Smooth muscle cell (in vitro differentiated cells): ENCODE measurements around the gene SMARCD3. TPM values are rescaled to one million over a fixed set of nuclear protein-coding genes. Genes with fewer than 3 reads are reported as not detected.

Experiments
- DNase-seq: peaks from one replicate; lab custom pipeline; 2025; ENCODE audit not compliant: unreplicated experiment; lab: John Stamatoyannopoulos, UW
- H2AFZ ChIP-seq: fragments of 200-600 bp; sonication (generic); 2 replicates; pipeline ENCODE4 v1.6.0; 2016; ENCODE audit warnings: antibody characterized with exemption, low read depth, mild to moderate bottlenecking
- H3F3A ChIP-seq: fragments of 200-600 bp; sonication (generic); 2 replicates; pipeline ENCODE4 v1.6.0; 2017; ENCODE audit warnings: antibody characterized with exemption, low read depth
- H3K27ac ChIP-seq: fragments of 200-600 bp; sonication (generic); 2 replicates; pipeline ENCODE4 v1.5.1; 2016; ENCODE audit warnings: low read depth, mild to moderate bottlenecking
- H3K27me3 ChIP-seq: fragments of 200-600 bp; sonication (generic); 2 replicates; pipeline ENCODE4 v1.6.1; 2016; ENCODE audit warnings: low read depth, mild to moderate bottlenecking
- H3K36me3 ChIP-seq: fragments of 200-600 bp; sonication (generic); 2 replicates; pipeline ENCODE4 v1.5.1; 2016; ENCODE audit warnings: low read depth
- H3K4me1 ChIP-seq: fragments of 200-600 bp; sonication (generic); 2 replicates; pipeline ENCODE4 v1.5.1; 2016; ENCODE audit warnings: low read depth
- H3K4me2 ChIP-seq: fragments of 200-600 bp; sonication (generic); 2 replicates; pipeline ENCODE4 v1.6.0; 2016; ENCODE audit warnings: mild to moderate bottlenecking
- H3K4me3 ChIP-seq: fragments of 200-600 bp; sonication (generic); 2 replicates; pipeline ENCODE4 v1.5.1; 2016; ENCODE audit warnings: mild to moderate bottlenecking
- H3K79me2 ChIP-seq: fragments of 200-600 bp; sonication (generic); 2 replicates; pipeline ENCODE4 v1.6.0; 2016; ENCODE audit warnings: low read depth, mild to moderate bottlenecking
- H3K9ac ChIP-seq: fragments of 200-600 bp; sonication (generic); 2 replicates; pipeline ENCODE4 v1.6.0; 2016; ENCODE audit warnings: low read depth
- H3K9me3 ChIP-seq: fragments of 200-600 bp; sonication (generic); replicated peaks from 2 replicates; pipeline ENCODE4 v1.5.1; 2016; ENCODE audit warnings: low read depth
- H4K20me1 ChIP-seq: fragments of 200-600 bp; sonication (generic); 2 replicates; pipeline ENCODE4 v1.6.0; 2016; ENCODE audit warnings: low read depth
- CTCF ChIP-seq: fragments of 200-600 bp; sonication (generic); IDR thresholded peaks from 2 replicates; pipeline ENCODE4 v1.5.1; 2017; ENCODE audit warnings: borderline replicate concordance, mild to moderate bottlenecking, antibody characterized with exemption; ENCODE audit not compliant: insufficient read depth, poor library complexity, severe bottlenecking
- WGBS: methylation state at CpG from one replicate; pipeline ENCODE4 v1.1.7; 2016; ENCODE audit warnings: low lambda C conversion rate; 5-methylcytosine and 5-hydroxymethylcytosine counted together
- polyA plus RNA-seq: library from polyadenylated mRNA; unstranded; fragments of >200 nt; fragmentation: Nextera tagmentation; extraction: Ambion mirVana; gene quantifications from 2 replicates; pipeline ENCODE4 v1.2.1, GENCODE V29; 2016
- total RNA-seq: library from RNA; depleted of rRNA; stranded (reverse); fragments of >200 nt; gene quantifications from 2 replicates; pipeline ENCODE4 v1.2.3, GENCODE V29; 2014

Gene SMARCD3
- total and polyA plus RNA-seq, 2 experiments from 2014 or later: 44.4 to 58.1 TPM

- H3K4me1 ChIP-seq: peaks cover 16% of the 10 kb centered on the region
- H3K27me3 ChIP-seq: no peaks in the 10 kb centered on the region
- peaks cover 25% of the 10 kb centered on the region for H3K79me2 ChIP-seq
- no peaks in the 10 kb centered on the region for H3K9me3 ChIP-seq
- WGBS: 79% methylated on average over 4 of the region's 4 CpGs
- H2AFZ ChIP-seq: no peak overlapping the region
- H4K20me1 ChIP-seq: peaks cover 100% of the 10 kb centered on the region
- H3F3A ChIP-seq: no peaks in the 10 kb centered on the region
- H3K27ac ChIP-seq: no peak overlapping the region
- H3K4me3 ChIP-seq: no peak overlapping the region
- H3K36me3 ChIP-seq: no peaks in the 10 kb centered on the region
- DNase-seq: no peak
- H3K9ac ChIP-seq: no peak overlapping the region
- TF ChIP-seq CTCF: no peak
- H3K4me2 ChIP-seq: no peak overlapping the region
These were observed 8.0 kb downstream of the SMARCD3 start for GRCh38 chr7:151240536-151240935.

GRCh38 chr7:151239837-151240459 lies 8.5 kb downstream of the SMARCD3 start:
- no peak overlapping the region for H3K4me2 ChIP-seq
- whole genome bisulfite sequencing: 73% methylated on average over 11 of the region's 11 CpGs
- H3K27ac ChIP-seq: no peak overlapping the region
- H3K9ac ChIP-seq: no peak overlapping the region
- no peaks in the 10 kb centered on the region for H3K36me3 ChIP-seq
- no peaks in the 10 kb centered on the region for H3K27me3 ChIP-seq
- no peak for TF ChIP-seq CTCF
- peaks cover 100% of the 10 kb centered on the region for H4K20me1 ChIP-seq
- H3F3A ChIP-seq: no peaks in the 10 kb centered on the region
- no peak overlapping the region for H3K4me3 ChIP-seq
- peaks cover 27% of the 10 kb centered on the region for H3K79me2 ChIP-seq
- no peak overlapping the region for H2AFZ ChIP-seq
- peaks cover 13% of the 10 kb centered on the region for H3K4me1 ChIP-seq
- no peak for DNase-seq
- H3K9me3 ChIP-seq: no peaks in the 10 kb centered on the region

GRCh38 chr7:151238924-151239836 lies 9.3 kb downstream of the SMARCD3 start:
- H3K79me2 ChIP-seq: peaks cover 31% of the 10 kb centered on the region
- WGBS: 91% methylated on average over 22 of the region's 25 CpGs
- H3K36me3 ChIP-seq: no peaks in the 10 kb centered on the region
- TF ChIP-seq CTCF: no peak
- H3K4me3 ChIP-seq: no peak overlapping the region
- H3F3A ChIP-seq: no peaks in the 10 kb centered on the region
- H3K9ac ChIP-seq: no peak overlapping the region
- peaks cover 8% of the 10 kb centered on the region for H3K4me1 ChIP-seq
- H3K4me2 ChIP-seq: no peak overlapping the region
- no peak overlapping the region for H3K27ac ChIP-seq
- H4K20me1 ChIP-seq: peaks cover 100% of the 10 kb centered on the region
- H2AFZ ChIP-seq: no peak overlapping the region
- DNase-seq: no peak
- H3K27me3 ChIP-seq: no peaks in the 10 kb centered on the region
- no peaks in the 10 kb centered on the region for H3K9me3 ChIP-seq
